Measurements from ENCODE around the gene SIX5.
A peak's percentile ranks its signal among the peaks of the same experiment; 100 is the strongest.

Gene SIX5

DNA sequence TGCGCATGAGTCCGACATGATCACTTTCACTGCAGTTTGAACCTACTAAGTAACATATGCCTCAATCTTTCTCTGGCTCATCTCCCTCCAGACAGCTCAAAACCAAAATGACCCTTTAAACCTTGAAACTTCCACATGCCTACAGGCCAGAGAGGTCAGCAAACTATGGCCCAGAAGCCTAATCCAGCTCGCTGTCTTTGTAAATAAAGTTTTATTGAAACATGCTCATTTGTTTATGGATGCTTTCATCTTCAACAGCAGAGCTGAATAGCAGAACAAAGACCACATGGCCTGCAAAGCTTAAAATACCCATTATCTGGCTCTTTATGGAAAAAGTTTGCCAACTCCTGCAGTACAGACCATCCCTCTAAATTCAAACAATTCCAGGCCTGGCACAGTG, 53.9 kb downstream of the SIX5 start:
- no peaks in the 10 kb centered on the region for H3K9me3 ChIP-seq (ENCODE audit: insufficient read depth, low read length, severe bottlenecking)
- peaks cover 36% of the 10 kb centered on the region for H3K36me3 ChIP-seq (ENCODE audit: insufficient read depth, low read length)
- H3K9ac ChIP-seq (ENCODE audit: low read depth, low read length), result no peak overlapping the region
- peaks cover 24% of the 10 kb centered on the region for H4K20me1 ChIP-seq (ENCODE audit: insufficient read depth, low read length)
- H3K4me3 ChIP-seq (ENCODE audit: low read depth in 1 of 2, low read length in 2 of 2), result no peak overlapping the region
- H3K27ac ChIP-seq (ENCODE audit: low read length), result peak overlapping the region; percentile 16; the same call in 1 of the 2 replicates
- ATAC-seq (ENCODE audit: insufficient read depth, low read depth), result no peak
- H3K4me2 ChIP-seq (ENCODE audit: insufficient read depth, low read length), result no peak overlapping the region
- peaks cover 90% of the 10 kb centered on the region for H3K79me2 ChIP-seq (ENCODE audit: insufficient read depth, low read length)
- no peak for DNase-seq
- H3K4me1 ChIP-seq (ENCODE audit: insufficient read depth, low read length), result peaks cover 19% of the 10 kb centered on the region
- no peaks in the 10 kb centered on the region for H3K27me3 ChIP-seq (ENCODE audit: insufficient read depth, low read length, poor library complexity)
- no peak for TF ChIP-seq EZH2 (IDR thresholded peaks at IDR 0.05; ENCODE audit: borderline replicate concordance, low read depth, low read length, severe bottlenecking)
- TF ChIP-seq, protein P1, sequence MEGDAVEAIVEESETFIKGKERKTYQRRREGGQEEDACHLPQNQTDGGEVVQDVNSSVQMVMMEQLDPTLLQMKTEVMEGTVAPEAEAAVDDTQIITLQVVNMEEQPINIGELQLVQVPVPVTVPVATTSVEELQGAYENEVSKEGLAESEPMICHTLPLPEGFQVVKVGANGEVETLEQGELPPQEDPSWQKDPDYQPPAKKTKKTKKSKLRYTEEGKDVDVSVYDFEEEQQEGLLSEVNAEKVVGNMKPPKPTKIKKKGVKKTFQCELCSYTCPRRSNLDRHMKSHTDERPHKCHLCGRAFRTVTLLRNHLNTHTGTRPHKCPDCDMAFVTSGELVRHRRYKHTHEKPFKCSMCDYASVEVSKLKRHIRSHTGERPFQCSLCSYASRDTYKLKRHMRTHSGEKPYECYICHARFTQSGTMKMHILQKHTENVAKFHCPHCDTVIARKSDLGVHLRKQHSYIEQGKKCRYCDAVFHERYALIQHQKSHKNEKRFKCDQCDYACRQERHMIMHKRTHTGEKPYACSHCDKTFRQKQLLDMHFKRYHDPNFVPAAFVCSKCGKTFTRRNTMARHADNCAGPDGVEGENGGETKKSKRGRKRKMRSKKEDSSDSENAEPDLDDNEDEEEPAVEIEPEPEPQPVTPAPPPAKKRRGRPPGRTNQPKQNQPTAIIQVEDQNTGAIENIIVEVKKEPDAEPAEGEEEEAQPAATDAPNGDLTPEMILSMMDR (IDR thresholded peaks at IDR 0.05; ENCODE audit: borderline replicate concordance, extremely low read depth, low read length, poor library complexity, severe bottlenecking), result no peak
- H2AFZ ChIP-seq (ENCODE audit: low read depth, low read length), result no peak overlapping the region
